HCEC 1CT (cell line): ENCODE data around the gene PACS2.

Experiments
- DNase-seq: peaks from one replicate; pipeline ENCODE4 v3.0.0-alpha.2; 2017

Gene PACS2

DNA sequence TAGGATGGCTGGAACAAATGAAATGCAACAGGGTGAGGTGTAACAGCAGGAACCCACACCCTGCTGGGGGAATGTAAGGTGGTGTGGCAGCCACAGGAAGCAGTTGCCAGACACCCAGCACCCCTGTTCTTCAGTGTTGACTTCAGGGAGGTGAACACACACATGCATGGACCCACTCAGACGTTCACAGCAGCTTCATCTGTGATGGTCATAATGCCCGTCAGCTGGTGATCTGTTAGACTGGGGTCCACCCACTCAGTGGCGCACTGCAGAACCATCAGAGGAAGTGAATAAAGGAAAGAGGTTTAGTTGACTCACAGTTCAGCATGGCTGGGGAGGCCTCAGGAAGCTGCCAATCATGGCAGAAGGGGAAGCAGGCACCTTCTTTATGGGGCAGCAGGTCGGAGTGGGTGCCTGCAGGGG, 61.1 kb downstream of the PACS2 start:
- DNase-seq = no peak

DNA sequence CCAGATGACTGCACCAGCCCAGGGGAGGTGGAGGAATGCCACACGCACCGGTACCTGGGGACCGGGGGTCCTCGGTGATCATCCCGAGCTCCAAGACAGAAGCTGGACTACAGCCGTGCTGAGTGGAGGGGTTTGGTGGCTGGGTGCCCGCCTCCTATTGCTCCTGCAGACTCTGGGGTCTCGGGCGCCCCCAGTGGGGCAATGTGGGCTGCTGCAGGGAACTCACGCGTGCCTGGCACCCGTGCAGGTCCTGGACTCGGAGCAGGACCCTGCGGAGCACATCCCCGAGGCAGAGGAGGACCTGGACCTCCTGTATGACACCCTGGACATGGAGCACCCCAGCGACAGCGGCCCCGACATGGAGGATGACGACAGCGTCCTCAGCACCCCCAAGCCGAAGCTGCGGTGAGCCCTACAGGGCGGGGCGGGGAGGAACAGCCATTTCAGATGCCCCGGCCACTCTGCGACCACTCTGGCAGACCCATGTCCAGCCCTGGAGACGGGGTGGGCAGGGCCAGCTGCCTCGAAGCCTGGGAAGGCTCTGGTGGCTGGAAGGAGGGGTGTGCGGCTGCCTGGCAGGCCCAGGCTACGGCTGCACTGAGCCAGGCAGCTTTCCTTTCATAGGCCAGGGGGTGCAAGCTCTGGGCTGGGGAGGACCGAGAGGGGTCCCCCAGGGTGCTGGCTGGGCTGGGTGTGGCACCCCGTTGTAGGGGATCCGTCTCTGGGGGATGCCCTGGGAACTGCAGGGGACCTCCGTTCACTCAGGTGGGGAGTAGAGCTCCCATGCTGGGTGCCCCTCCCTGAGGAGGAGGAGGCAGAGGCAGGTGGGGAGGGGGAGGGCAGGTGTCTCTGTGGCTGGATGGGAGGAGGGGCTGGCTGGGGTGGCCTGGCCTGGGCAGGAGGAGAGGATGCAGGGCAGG, 62.2 kb downstream of the PACS2 start:
- DNase-seq = no peak

DNA sequence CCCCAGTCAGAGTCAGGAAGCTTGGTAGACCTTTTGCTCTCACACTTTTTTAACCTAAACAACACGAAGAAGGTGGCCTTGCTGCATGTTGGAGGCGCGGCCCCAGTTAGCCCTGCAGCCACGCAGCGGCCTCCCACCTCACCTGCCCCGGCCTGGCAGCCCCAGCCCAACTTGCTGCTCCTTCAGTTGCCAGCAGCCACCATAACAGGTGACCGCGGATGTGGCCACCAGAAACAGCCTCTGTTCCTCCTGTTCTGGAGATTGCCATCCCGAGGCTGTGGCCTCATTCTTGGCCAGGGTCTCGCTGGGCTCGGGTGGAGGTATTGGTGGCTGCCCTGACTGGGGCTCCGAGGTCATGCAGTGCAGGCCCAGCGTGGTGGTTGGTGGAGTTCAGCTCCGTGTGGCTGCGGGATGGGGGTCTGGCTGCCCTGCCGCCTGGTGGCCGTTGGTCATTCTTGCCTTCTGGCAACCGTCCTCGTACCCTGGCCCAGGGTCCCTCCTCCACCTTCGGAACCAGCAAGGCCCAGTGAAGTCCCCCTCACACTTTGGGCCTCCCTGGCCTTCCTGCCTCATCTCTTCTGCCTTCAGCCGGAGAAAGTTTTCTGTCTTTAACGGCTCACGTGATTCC, 63.1 kb downstream of the PACS2 start:
- no peak for DNase-seq

DNA sequence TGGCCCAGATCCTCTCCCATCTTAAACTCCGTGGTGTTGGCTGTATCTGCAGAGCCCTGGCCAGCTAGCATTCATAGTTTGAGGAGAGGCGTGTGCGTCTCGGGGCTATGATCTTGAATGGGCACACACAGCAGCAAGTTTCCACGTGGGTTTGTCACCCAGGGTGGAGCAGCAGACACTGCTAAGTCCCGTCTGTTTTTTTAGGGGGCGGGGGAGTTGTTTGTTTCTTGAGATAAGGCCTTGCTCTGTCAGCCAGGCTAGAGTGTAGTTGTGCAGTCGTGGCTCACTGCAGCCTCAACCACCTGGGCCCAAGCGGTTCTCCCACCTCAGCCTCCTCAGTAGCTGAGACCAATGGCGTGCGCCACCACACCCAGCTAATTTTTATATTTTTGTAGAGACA, 63.7 kb downstream of the PACS2 start:
- DNase-seq = no peak

DNA sequence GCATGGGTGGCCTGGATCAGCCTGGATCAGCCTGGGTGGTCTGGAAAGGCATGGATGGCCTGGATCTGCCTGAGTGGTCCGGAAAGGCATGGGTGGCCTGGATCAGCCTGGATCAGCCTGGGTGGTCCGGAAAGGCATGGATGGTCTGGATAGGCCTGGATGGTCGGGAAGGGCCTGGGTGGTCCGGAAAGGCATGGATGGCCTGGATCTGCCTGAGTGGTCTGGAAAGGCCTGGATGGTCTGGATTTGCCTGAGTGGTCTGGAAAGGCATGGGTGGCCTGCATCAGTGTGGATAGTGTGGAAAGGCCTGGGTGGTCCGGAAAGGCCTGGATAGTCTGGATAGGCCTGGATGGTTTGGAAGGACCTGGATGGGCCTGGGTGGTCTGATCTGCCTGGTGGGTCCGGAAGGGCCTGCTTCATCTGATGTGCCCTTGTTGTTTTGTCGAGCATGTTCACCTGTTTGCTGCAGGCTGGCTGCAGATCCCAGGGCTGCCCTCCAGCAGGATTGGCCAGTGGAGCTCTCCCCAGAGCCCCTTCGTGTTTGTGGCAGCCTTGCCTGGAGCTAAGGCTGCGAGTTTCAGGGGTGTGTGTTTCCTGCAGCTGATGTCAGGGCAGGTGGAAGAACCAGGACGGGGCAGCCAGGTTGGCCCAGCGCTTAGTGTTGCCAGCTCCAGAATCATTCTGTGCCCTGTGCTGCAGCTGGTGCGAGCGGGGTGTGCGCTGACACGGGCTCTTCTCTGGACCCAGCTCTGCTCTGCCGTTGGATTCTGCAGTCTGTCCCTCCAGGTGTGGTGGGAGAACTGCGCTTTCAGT, 64.5 kb downstream of the PACS2 start:
- DNase-seq = no peak

DNA sequence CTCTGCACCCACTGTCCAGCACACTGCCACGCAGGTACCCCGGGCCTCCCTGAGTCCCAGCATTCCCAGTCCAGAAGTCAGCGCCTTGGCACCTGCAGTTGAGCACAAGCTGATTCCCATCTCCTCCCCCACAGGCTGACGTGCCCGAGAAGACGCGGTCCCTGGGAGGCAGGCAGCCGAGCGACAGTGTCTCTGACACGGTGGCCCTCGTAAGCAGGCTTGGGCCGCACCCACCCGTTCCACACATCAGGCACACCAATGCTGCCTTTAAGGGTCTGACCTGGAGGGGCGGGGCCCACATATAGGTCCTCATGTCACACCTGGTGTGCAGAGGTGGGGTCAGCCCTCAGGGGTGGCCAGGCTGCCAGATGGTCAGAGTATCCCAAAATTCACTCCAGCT, 65.4 kb downstream of the PACS2 start:
- DNase-seq = no peak

DNA sequence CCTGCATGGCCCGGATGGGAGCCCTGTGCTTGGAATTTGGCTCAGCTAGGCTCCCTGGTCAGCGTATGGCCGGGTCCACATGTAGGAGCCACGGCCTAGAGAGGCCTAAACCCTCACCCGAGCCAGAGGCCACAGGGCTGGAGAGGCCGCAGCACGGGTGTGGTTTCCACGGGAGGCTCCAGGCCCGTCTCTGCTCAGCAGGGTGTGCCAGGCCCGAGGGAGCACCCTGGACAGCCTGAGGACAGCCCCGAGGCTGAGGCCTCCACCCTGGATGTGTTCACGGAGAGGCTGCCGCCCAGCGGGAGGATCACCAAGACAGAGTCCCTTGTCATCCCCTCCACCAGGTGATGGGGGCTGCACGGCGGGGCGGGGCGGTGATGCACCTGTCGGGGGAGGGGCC, 66.2 kb downstream of the PACS2 start:
- DNase-seq = no peak

DNA sequence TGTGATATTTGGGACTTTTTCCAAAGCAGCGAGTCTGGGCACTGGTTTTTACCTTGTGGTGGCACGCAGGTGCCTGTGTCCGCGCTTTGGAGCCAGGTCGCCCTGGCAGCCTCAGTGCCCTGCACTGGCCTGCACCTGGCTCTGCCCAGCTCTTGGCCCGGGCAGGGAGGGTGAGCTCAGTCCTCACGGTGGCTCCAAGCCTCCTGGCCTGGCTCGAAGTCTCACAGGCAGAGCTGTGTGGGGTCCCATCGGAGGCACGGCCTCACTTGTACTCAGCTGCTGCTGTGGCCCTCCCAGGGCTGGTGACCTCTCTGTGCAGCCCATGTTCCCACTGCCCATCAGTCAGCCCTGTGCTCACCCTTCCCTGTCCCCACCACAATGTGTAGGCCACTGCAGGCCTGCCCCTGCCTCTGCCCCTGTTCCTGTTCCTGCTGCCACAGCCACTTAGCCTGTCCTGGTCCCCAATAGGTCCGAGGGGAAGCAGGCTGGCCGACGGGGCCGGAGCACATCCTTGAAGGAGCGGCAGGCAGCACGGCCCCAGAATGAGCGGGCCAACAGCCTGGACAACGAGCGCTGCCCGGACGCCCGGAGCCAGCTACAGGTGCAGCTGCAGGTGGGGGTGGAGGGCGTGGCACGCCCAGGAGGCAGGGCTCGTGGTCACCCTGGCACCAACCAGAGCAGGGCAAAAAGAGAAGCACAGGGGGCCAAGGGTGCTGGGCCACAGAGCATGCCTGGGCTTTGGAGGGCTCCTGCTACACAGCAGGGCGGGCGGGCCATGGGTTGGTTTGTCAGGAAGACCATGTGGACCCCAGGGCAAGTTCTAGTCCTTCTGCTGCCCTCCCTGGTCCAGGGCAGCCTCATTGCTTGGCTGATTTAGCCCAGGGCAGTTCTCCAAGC, 67.1 kb downstream of the PACS2 start:
- DNase-seq = no peak

DNA sequence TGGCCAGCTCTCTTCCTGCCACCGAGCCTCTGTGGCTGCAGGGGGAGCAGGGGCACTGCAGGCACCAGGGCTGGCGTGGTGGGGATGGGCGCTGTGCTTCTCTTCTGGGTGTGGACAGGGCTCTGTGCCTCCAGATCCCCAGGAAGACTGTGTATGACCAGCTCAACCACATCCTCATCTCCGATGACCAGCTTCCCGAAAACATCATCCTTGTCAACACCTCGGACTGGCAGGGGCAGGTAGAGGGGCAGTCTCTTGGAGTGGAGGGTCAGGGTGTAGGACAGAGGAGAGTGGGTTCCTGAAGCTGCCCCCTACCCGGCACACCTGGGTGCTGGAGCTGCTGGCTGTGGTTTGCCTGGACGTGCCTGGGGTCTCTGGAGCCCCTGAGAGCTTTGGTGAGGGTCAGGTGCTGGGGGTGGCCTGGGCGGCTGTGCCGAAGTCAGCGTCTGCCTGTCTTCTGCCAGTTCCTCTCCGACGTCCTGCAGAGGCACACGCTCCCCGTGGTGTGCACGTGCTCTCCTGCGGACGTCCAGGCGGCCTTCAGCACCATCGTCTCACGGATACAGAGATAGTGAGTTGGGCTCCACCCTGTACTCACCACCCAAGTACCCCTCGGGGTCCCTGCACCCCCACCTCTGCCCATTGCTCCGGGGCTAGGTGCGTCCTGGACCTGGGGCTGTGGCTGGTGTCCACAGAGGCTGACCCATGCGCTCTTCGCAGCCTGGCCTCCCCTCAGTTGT, 68.0 kb downstream of the PACS2 start:
- no peak for DNase-seq

DNA sequence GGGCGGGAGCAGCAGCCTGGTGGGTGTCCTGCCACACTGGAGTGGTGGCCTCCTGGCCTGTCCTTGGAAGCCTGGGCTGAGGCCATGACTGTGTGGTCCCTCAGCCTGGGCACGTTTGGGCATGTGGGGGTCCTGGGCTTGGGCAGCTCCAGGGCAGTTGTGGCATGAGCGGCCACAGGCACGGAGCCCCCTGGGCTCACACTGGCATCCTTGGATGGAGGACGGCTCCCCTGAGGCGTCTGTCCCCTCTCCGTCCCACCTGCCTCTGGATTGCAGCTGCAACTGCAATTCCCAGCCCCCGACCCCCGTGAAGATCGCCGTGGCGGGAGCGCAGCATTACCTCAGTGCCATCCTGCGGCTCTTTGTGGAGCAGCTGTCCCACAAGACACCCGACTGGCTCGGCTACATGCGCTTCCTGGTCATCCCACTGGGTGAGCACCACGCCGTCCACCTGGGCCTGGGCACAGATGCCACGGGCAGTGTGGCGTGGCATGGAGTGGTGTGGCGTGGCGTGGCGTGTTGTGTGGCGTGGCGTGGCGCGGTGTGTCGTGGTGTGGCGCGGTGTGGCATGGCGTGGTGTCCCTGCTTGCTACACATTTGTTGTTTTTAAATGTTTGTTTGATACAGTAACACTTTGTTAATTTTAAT, 68.7 kb downstream of the PACS2 start:
- no peak for DNase-seq

DNA sequence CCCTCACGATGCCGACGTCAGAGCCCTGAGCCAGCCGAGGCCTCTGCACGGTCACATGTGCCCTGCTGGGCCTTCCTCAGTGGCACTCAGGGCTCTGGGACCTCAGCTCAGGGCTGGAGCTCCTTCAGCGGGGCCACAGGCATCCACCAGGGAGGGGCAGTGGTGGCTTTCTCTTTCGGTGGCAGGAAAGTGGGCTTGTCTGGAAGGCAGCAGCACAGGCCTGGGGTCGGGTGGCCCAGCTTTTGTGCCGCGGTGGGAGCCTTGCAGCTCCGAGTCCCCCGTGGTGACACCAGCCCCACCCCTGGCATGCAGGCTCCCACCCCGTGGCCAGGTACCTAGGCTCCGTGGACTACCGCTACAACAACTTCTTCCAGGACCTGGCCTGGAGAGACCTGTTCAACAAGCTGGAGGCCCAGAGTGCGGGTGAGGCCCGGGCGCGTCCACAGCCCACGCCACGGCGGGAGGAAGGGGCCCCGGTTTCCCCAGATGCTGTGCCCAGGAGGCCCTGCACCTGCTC, 69.6 kb downstream of the PACS2 start:
- no peak for DNase-seq

DNA sequence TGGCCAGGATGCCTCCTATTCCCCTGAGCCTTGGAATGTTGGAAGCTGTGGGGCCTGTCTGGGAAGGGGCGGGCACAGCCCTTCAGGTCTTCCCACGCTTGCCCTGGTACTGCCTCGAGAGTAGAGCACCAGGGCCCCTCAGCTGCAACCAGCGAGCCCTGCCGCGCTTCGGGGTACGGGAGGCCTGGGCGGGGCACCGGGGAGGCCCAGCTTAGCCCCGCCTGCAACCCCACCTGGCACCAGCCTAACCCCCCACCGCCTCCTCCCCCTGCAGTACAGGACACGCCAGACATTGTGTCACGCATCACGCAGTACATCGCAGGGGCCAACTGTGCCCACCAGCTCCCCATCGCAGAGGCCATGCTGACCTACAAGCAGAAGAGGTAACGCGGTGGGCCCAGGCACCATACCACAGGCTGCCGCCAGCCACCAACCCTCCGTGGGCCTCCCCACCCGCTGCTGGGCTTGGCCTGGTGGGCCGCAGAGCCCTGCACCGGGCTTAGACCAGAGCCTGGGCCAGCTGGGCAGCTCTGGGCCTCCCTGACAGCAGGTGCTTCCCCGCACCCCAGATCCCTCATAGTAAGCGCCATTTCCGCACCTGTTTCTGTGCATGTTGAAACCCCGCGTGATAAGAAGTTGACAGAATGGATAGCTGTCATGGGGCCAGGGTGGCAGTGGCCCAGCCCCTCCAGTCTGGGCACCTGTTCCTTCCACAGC, 70.2 kb downstream of the PACS2 start:
- DNase-seq = no peak

DNA sequence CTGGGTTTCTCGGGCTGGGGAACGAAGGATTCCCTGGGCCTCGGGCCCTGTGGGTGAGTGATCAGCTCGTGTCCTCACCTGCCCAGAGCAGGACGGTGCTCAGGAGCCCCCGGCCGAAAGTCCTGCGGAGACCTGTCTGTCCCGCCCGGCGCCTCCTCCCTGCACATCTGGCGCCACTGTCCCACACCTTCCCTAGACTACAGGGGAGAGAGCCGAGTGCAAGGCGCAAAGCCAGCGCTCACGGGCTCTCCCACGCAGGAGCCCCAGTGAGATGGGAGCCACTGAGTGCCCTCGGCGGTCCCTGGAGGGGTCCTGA, 70.7 kb downstream of the PACS2 start:
- no peak for DNase-seq

DNA sequence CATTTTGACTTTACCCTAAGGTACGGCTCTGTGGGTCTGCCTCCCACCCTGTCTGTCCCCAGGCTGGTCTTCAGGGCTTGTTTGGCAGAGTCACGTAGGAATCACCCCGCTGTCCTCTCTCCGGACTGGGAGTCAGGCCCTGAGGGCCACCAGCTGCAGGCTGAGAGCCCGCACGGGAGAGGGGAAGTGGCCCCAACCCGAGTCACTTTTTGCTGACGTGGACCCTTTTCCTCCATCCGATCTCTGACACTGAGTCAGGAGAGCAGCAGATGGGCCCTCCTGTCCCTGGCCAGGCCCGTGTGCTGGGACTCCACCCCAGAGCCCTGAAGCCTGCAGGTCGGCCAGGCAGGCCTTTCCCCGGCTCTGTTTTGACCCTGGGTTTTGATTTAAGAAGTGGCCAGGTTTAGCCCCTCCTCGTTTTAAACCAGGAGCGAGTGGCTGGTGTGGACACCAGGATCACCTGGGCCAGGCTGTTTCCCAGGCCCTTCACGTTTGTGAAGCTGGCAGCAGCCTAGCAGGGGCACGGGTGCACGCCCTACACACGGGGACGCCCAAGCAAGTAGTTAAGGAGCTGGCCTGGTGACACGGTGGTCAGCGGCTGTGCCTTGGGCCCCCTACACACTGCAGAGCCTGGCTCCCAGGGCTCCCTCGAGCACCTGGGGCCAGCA, 71.3 kb downstream of the PACS2 start:
- no peak for DNase-seq

DNA sequence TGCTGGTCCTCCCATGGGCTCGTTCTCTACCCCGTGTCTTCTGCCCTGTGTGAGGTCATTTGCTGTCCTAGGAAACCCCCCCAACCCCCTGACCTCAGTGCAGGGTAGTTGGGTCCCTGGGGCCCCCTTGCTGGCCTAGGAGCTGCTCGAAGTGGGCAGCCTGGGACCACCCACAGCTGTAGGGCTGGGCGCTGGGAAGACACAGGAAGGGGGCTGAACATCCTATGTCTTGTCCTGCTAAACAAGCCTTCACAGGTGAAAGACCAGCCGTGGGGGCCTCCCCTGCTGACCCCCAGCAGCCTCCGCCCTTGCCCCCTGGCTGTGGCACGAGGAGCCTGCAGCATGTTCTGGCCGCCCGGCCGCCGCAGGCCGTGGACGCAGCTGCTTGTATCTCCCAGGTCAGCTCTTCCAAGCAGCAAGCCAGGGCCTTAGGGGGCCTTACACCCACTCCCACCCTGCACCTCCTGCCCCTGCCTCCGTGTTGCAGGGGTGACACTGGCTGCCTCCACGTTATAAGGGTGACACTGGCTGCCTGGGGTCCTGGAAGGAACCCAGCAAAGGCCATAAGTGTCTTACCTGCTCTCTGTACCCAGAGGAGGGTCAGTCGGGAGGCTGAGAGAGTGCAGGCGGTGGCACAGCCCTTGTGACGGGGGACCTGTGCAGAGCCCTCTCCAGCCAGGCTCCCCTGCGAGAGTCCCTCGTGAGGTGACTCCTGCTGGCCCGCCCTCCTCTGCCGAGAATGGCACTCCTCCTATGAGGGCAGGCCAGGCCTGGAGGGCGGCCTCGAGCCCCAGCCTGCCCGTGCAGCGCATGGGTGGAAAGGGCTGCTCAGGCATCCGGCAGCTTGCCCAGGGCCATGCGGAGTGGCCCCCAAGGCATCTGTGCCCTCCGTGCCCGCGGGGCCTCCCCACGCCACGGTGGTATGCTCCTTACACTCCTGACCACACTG, 72.3 kb downstream of the PACS2 start:
- DNase-seq = no peak

DNA sequence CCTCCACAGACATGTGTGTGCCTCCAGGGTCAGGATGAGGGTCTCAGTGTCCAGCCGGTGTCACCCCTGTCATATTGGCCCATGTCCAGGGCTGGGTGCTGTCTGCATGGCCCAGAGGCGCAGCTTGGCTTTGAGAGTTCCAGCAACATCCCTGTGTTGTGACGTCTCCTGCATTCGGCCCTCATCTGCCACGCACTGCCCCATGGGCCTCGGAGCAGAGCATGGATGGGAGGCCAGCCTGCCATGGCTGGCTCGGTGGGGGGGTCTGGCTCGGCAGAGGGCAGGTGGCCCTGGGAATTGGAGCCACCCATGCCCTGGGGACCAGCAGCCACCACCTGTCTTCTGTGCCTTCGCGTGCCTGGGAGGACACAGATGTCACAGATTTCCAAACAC, 73.0 kb downstream of the PACS2 start:
- DNase-seq = no peak

DNA sequence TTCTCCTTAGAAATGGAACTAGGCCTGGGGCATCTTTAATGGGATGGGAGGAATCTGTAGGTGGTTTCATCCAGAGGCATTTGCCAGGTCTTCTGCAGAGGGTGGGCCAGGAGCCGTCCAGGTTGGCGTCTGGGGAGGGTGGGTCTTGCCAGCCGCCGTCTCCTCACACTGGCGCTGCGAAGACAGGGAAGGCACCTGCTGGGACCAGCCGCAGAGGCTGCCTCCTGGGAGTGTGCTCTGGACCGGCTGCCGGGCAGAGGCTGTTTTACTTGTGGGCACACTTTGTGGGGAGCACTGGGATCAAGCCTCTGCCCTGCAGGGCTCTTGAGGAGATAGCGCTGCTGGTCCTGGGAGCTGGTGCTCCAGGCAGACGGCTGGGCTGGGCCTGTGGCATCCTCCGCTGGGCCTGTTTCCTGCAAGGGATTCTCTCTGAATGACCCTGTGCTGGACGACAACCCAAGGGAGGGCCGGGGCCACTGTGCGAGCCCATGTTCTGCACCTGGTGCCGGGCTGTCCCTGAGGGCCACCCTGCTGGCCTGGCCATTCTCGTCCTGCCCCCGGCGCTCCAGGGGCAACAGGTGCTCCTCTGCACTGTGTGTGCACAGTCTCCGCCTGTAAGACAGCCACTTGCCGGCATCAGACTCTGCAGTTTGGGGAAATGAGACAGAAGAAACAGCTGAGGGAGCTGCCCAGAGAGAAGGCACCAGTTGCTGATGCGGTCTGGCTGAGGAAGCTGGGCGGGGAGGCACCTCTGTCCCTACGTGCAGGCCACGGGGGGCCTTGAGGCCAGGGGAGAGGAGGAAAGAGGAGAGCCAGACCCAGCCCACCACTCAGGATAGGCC, 73.8 kb downstream of the PACS2 start:
- no peak for DNase-seq

DNA sequence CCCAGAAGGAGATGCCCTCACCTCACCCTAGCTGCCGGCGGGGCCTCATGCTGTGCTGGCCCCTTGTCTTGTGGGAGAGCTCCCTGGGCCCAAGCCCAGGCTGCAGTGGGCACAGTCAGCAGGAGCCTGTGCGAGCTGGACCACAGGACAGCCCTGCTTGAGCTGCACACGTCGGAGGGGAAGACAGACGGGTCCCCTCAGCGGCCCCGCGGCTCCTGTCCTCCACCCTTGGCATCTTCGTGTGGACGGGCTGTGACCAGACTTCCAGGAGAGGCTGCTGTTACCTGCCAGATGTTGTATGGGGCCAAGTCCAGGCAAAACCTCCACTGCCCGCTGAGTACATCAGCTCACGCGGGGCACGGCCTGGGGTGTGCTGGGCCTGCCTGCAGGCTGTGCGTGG, 74.4 kb downstream of the PACS2 start:
- no peak for DNase-seq
